ENCODE data around the gene CFHR2.

- TF ChIP-seq CTCF (IDR thresholded peaks at IDR 0.05) (no peak), EZH2phosphoT487 (IDR thresholded peaks at IDR 0.05) (no peak)
These were observed 9.9 kb upstream of the CFHR2 start for GRCh38 chr1:196933531-196934189.
